ENCODE data around the gene MIER2.

MIER2 gene

DNA sequence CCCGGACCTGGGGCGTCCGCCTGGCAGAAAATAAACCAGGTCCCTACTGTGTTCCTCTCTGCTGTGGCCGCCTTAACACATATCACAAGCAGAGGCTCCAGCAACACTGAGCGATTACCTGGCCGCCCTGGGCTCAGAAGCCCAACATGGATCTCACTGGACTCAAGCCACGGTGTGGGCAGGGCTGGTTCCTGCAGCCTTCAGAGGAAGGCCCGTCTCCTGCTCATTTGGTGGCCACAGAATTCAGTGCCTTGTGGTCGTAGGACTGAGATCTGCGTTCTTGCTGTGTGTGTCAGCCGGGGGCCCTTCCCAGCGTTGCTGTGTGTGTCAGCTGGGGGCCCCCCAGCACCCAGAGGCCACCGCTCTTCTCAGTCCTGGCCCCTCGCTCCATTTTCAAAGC is 34.1 kb upstream of the MIER2 start:
- DNase-seq (ENCODE audit: low read depth), result no peak

GRCh38 chr19:377801-378581 is 33.4 kb upstream of the MIER2 start:
- DNase-seq (ENCODE audit: low read depth), result no peak

DNA sequence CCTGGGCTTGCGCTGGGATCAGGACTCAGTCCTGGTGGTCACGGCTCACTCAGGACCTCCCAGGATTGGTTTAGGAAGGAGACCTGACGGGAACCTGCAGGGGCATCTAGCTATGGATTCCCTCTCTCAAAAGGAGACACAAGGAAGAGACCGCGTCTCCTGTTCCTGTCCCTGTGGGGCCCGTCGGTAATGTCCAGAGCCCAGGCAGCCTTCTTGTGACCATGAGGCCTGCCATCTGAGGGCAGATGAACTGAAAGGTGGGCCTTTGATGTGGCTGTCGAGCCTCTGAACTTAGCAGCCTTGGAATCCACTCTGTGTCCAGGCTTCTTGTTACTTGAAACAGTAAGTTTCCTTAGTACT is 31.5 kb upstream of the MIER2 start:
- DNase-seq (ENCODE audit: low read depth), result no peak

DNA sequence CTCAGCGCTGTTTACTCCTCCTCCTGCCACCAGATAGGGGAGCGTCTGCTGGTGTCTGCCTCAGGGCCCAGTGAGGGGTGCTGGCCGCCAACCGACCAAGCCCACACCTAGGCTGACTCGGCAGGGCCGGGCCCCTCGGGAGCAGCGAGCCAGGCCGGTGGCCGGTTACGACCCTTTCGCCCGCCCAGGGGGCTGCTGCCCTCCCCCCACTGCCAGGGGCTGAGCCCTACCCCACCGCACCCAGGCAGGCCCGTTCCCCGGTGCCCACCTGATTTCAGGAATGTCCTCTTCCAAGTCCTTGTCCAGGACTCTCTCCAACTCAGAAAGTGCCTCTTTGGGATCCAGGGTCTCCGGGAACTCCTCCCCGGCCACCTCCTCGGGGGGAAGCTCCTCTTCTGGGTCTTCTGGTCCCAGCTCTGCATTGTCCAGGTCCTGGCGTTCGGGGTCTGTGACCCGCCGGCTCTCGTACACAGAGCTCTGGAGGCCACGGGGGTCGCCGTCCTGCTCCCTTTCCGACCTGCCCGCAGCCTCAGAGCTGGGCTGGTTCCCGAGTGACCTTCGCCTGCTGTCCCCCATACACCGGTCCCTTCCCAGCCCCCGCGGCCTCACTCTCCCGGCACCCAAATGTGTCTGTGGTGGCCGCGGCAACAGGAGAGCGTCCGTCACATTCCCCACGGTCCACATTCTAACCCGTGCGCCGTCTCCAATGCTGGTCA is 31.0 kb upstream of the MIER2 start:
- DNase-seq (ENCODE audit: low read depth), result no peak

GRCh38 chr19:374886-375235 is 30.3 kb upstream of the MIER2 start:
- DNase-seq (ENCODE audit: low read depth), result no peak

GRCh38 chr19:374183-374885 is 29.7 kb upstream of the MIER2 start:
- no peak for DNase-seq (ENCODE audit: low read depth)

DNA sequence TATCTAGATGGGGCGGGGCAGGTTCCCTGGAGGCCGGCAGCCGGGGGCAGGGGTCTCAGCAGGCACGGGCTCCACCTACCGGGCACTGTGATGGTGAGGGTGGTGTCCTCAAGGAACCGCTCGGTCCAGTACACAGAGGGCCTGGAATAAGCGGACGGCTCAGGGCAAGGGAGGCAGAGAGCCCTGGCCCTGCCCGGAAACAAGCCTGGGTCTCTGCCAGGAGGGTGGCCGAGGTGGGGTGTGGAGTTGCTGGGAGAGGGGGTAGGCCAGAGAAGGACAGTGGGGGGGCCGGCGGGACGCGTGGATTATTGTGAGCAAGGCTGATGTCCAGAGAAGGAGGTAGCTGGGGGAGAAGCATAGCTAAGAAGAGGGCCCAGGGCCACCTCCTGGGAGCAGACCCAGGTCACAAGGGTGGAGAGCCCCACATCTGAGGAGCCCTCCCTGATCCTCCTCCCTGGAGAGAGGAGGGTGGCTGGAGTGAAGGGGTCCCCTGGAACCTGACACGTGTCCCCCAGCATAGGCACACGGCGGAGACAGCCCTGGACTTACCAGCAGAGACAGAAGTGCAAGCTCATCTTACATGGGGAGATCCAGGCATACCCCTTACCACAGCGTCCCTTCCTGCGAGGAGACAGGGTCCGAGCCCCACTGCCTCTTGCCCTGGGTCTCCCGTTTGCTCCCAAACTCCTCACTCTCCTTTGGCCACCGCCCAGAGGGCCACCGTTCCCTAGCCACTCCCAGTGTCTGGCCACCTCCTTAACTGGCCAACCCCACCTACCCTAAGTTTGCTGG is 29.0 kb upstream of the MIER2 start:
- no peak for DNase-seq (ENCODE audit: low read depth)

DNA sequence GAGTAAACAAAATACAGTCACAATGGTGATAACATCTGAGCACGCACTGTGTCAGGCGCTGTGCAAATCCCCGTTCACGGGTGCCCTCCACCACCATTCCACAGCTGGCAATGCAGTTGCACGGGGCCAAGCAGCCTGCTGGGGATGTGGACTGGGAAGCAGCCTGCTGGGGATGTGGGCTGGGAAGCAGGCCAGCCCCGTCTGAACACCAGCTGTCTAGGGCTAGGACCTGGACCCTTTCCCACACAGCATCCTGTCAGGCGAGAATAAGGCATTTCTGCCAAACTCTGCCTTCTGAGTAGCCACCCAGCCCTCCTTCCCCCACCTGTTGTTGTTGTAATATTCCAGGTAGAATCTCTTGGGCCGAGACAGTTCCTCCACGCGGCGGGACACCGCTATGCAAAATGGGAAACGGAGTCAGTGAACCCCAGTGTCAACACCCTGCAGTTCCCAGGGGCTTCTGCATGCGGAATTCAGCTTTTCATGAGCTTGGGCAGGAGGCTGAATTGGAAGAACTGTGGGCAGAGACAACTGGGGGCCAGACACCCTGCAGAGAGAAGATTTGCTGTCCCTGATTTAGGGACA is 27.8 kb upstream of the MIER2 start:
- DNase-seq (ENCODE audit: low read depth), result no peak

- DNase-seq (ENCODE audit: low read depth), result no peak
Observed at GRCh38 chr19:371501-372168, 27.0 kb upstream of the MIER2 start.

DNA sequence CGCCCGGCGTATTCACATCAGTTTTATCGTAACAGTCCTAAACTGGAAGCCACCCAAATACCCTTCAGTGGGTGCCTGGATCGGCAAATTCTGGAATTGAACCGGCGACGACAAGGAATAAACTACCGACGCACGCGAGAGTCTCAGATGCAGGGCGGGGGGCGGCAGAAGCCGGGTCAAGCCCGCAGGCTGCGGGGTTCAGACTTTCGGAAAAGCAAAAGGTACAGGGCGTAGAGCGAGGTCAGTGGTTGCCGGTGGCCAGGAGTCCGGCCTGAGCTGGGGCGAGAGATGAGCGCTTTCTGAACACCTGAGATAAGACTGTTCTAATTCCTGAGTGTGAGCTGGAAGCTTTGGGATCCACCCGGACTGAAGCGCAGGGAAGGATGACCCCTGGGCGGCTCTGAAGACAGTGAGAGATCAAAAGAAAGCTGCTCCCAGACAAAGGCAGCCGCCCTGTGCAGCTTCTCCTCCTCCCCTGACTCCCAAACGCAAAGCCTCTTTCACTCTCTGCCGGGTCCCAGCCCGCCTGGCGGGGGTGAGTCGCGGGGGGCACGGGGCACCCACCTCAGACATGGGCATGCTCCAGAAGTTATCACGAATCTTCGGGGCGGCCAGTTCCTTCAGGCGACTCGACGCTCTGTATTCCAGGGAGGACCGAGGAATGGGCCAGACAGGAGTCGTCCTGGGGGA is 26.2 kb upstream of the MIER2 start:
- DNase-seq (ENCODE audit: low read depth), result no peak

DNA sequence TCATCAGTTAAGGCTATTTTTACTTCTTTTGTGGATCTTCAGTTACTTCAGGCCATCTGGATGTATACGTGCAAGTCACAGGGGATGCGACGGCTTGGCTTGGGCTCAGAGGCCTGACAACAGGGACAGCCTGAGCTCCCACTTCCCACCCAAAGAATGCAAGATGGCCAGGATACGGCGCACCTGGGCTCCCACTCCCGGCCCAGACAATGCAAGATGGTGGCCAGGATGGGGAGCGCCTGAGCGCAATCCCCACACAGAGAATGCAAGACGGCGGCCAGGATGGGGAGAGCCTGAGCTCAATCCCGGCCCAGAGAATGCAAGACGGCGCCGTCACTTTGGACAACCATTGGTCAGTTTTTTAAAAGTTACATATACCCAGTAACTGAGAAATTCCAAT is 25.3 kb upstream of the MIER2 start:
- DNase-seq (ENCODE audit: low read depth), result no peak

- DNase-seq (ENCODE audit: low read depth), result no peak
Observed at GRCh38 chr19:369256-369655, 24.7 kb upstream of the MIER2 start.

GRCh38 chr19:368630-369024 is 24.0 kb upstream of the MIER2 start:
- no peak for DNase-seq (ENCODE audit: low read depth)

- DNase-seq (ENCODE audit: low read depth), result no peak
Observed at GRCh38 chr19:367963-368629, 23.5 kb upstream of the MIER2 start.

GRCh38 chr19:367561-367960 is 23.0 kb upstream of the MIER2 start:
- no peak for DNase-seq (ENCODE audit: low read depth)

- DNase-seq (ENCODE audit: low read depth), result no peak
Observed at GRCh38 chr19:366951-367350, 22.4 kb upstream of the MIER2 start.

GRCh38 chr19:366205-366783 is 21.7 kb upstream of the MIER2 start:
- DNase-seq (ENCODE audit: low read depth), result no peak

- DNase-seq (ENCODE audit: low read depth), result no peak
Observed at GRCh38 chr19:364496-365287, 20.1 kb upstream of the MIER2 start.

GRCh38 chr19:362683-363082 is 18.1 kb upstream of the MIER2 start:
- DNase-seq (ENCODE audit: low read depth), result no peak
